ENCODE results near the gene DNAH11.

- TF ChIP-seq CTCF (IDR thresholded peaks at IDR 0.05) (no peak), EP300 (IDR thresholded peaks at IDR 0.05) (no peak), POLR2A (IDR thresholded peaks at IDR 0.05) (no peak), POLR2AphosphoS5 (IDR thresholded peaks at IDR 0.05) (no peak)
Observed at GRCh38 chr7:21771906-21772610, 229.2 kb downstream of the DNAH11 start.

Measured in upper lobe of left lung (tissue), 4 donors.